Stomach (tissue), 4 donors: ENCODE data around the gene CASQ1.

Source experiments
- CTCF ChIP-seq, 7 experiments: fragments of 450-650 bp in 4 of 7; fragments of 200-600 bp in 3 of 7; sonication (generic) in 3 of 7; IDR thresholded peaks; one replicate each; pipeline ENCODE4 v1.5.1; 2016 to 2019; ENCODE audit warnings: antibody characterized with exemption in 7 of 7, control low read depth in 2 of 7, mild to moderate bottlenecking in 1 of 7
- POLR2A ChIP-seq, 4 donors: fragments of 450-650 bp; IDR thresholded peaks; one replicate each; pipeline ENCODE4 v1.6.1; 2016; ENCODE audit warnings: antibody characterized with exemption in 4 of 4, control low read depth in 2 of 4, mild to moderate bottlenecking in 1 of 4, moderate library complexity in 1 of 4
- POLR2AphosphoS5 ChIP-seq, 3 donors: sonication (generic); formaldehyde crosslinking; IDR thresholded peaks; one replicate each; pipeline ENCODE4 v1.6.1; 2016; ENCODE audit warnings: antibody characterized with exemption in 3 of 3

GRCh38 chr1:160220301-160220700 lies 29.9 kb downstream of the CASQ1 start:
- TF ChIP-seq POLR2A (IDR thresholded peaks at IDR 0.05) (no peak), CTCF (IDR thresholded peaks at IDR 0.05) (no peak), POLR2AphosphoS5 (IDR thresholded peaks at IDR 0.05) (no peak)
